GM18526 (cell line): ENCODE results near the gene FXN.

Experiments
- POLR2A ChIP-seq: IDR thresholded peaks from 3 replicates; pipeline ENCODE4 v1.6.1; 2011; ENCODE audit not compliant: insufficient read length; ENCODE audit errors: extremely low read depth

Gene FXN

DNA sequence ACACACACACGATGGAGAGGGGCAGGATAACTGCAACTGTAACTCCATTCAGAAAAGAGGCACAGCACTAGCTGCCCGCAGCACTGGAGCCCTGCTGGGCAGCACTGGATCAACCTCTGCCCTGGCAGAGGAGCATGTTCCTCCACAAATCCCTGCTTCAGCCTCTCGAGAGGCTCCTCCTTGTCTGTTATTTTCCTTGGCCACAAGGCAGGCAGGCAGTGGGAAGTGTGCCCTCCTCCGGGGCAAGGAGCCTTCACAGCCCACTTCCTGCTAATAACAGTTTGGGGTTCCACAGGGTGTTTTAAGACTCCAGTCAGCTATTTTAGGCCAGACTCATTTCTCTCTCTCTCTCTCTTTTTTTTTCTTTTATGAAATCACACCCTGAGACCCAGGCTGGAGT is 11.8 kb downstream of the FXN start:
- TF ChIP-seq POLR2A: no peak

DNA sequence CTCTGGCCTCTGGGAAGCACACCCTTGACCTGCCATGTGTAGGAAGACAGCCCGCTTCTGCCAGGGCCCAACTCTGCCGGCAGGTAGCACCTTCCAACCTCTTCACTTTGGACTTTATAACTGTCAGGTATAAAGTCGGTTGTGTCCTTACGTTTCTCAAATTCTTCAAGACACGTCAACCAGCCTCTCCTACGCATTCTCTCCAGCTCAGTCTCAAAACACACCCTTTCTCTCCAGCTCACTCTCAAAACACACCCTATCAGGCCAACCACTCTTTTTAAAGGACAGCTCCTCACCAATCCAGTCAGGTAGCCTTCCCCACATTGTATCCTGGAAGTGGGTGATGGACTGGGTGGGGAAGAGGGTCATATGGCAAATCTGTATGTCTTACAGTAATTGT is 13.5 kb downstream of the FXN start:
- TF ChIP-seq POLR2A: no peak

DNA sequence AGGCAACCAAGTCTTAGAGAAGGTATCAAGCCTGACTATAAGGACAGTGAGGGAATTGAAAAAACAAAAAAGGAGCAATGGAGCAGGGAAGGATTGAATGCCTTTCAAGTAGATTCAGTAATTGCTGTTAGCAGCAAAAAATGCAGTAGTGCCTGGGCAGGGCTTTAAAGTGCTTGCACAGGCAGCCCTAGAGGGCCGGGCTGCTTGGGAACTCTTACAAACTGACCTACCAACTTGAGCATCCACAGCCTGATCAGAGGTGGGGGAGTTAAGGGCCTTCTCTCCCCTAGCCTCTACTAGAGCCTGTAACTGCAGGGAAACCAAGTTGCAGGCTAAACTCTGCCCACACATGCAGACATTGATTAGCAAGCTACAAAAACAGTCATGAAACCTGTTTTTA is 19.4 kb downstream of the FXN start:
- TF ChIP-seq POLR2A: no peak

DNA sequence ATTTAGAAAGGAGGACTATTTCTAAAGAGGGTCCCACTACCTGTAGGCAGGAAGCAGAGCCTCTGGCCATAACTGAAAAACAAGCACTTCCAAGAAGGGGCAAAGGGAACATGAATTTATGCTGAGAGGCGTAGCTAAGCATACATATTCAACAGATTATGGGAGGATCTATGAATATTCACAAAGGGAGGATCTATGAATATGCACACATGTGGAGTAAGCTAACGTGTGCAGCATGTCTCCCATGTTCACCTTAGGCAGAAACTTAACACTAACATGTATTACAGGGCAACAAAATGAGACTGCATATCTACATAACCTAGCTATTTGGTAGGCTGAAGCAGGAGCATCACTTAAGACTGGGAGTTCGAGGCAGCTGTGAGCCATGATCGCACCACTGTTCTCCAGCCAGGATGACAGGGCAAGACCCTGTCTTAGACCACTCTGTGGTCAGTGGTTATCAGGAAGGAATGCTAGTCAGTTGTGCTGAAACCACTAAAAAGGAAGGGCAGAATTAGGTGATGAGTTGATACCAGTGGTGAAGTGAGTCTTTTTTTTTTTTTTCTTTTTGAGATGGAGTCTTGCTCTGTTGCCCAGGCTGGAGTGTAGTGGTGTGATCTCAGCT is 20.8 kb downstream of the FXN start:
- no peak for TF ChIP-seq POLR2A

DNA sequence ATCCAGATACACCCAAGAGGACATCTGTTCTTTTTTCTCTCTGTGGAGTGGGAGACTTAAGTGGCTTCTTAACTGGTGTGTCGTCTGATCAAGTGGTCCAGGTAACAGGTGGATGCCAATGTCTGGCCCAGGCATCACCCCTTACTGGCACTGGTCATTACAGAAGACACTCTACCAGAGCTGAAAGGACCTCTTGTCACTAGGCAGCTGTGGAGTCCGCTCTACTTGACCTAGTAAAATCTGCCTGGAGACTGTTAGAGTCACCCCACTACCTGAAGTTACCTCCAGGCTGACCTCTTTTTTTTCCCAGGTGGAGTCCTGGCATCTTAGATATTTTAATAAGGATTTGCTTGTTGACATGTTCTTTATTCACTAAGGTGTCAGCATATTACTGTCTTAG is 22.5 kb downstream of the FXN start:
- no peak for TF ChIP-seq POLR2A

DNA sequence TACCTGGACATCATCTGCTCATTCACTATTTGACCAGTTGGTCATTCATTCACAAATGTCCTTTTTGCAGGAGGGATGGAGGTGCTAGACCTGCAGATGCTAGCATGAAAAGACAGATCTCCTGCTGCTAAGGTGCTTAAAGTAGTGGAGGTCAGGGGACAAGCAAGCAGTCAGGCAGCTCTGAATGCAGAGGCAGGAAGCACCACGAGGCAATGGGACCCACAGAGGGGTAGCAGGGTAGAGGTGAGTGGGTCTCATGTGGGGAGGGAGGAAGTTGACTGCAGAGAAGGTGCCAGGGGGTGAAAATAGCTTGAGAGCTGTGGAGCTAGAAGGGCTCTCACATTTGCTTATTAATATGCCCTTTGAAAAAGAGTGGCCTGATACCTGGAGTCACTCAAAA is 25.2 kb downstream of the FXN start:
- no peak for TF ChIP-seq POLR2A

DNA sequence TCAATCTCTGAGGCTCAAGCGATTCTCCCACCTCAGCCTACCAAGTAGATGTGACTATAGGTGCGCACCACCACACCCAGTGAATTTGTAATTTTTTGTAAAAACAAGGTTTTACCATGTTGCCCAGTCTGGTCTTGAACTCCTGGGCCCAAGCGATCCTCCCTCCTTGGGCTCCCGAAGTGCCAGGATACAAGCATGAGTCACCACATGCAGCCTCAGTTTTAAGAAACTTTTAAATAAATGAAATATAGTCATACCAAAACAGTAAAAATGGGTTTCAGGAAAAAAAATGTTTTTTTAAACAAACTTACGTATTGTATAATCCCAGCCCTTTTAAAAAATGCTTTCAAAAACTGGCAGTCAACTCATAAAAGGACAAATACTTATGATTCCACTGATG is 26.6 kb downstream of the FXN start:
- TF ChIP-seq POLR2A: no peak

DNA sequence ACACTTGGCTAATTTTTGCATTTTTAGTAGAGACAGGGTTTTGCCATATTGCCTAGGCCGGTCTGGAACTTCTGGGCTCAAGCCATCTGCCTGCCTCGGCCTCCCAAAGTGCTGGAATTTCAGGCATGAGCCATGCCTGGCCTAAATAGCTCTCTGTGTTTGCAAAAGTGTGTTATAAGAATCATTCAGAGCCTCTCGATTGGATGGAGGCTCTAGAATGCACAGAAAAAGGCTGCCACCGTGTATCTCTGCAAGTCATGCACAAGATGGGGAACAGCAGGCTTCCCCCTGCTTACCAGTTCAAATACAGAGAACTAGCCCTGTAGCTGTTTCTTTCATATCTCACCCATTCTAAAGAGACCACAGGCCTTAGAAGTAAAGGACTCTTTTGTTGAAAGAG is 28.3 kb downstream of the FXN start:
- no peak for TF ChIP-seq POLR2A

DNA sequence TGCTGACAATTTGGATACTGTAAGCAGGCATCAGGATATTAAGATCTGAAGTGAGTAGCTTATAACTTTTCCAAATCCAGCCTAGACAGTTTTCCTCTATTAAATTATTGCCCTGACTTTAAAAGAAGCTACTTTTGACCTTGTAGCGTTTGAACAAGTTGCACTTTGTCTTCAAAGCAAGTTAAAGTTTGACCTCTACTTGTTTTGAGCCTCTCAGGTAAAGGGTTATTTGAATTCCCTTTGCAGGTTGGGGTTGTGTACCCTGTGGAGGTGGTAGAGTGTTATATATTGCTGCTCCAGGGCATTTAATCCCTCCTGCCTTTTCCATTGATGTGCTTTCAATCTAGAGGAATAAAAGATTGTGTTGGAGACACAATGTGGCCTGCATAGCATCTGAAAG is 30.1 kb downstream of the FXN start:
- no peak for TF ChIP-seq POLR2A

DNA sequence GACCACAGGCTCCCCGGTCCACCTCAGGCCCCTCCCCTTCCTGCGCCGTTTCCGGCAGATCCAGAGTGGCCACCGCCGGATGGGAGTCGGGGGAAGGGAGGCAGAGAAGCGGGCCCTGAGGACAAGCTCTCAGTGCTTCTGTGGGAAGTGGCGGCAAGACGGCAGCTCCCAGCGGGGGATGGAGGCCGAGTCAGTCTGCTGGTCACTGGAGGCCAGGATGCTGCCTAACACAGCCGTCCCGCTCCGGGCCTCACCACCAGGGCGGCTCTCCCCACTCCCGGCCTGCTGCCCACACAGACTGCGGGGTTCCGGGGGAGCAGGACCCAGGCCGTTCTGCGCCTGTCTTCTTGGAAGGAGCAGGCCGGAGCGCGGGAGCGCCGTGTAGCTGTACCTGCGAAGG is 31.4 kb downstream of the FXN start:
- TF ChIP-seq POLR2A: no peak

DNA sequence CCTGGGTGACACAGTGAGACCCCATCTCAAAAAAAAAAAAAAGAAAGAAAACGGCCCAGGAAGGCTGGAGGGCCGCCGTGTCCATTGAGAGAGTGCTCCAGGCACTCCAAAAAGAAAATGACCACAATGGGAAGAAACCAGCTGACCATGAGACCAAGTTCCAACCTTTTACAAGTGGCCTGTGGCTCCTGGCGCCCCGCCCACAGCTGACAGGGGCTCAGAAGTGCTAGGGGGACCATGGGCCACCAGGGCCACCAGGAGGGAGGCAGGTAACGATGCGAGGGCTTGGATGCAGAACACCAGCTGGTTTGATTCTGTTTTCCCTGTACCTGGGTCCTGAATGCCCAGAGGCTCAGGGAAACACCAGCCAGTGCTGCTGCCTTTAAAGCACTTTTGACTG is 34.6 kb downstream of the FXN start:
- no peak for TF ChIP-seq POLR2A

DNA sequence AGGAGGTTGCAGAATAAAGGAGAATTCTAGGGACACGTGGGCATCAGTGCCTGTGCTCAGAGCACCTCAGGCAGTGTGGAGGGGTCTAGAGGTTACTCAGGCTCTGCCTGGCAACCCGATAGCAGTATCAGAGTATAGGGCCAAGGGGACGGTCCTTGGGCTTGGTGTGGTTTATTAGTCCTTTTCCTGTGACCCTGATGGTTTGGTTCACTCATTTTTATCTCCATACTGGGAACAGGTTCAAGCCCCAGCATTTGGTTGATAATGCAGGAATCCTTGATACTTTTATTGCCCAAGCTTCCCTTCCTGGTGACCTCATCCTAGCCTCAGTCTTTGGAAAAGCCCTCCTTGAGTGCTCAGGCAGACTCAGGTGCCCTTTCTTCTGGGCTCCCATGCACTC is 35.5 kb downstream of the FXN start:
- no peak for TF ChIP-seq POLR2A

DNA sequence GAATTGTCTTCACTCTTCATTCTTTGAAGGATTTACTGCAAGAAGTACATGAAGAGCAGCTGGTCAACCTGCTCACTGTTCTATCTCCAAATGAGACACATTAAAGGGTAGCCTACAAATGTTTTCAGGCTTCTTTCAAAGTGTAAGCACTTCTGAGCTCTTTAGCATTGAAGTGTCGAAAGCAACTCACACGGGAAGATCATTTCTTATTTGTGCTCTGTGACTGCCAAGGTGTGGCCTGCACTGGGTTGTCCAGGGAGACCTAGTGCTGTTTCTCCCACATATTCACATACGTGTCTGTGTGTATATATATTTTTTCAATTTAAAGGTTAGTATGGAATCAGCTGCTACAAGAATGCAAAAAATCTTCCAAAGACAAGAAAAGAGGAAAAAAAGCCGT is 37.6 kb downstream of the FXN start:
- TF ChIP-seq POLR2A: no peak

DNA sequence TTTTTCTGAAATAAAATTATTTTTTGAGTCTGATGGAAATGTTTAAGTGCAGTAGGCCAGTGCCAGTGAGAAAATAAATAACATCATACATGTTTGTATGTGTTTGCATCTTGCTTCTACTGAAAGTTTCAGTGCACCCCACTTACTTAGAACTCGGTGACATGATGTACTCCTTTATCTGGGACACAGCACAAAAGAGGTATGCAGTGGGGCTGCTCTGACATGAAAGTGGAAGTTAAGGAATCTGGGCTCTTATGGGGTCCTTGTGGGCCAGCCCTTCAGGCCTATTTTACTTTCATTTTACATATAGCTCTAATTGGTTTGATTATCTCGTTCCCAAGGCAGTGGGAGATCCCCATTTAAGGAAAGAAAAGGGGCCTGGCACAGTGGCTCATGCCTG is 39.2 kb downstream of the FXN start:
- TF ChIP-seq POLR2A: no peak

DNA sequence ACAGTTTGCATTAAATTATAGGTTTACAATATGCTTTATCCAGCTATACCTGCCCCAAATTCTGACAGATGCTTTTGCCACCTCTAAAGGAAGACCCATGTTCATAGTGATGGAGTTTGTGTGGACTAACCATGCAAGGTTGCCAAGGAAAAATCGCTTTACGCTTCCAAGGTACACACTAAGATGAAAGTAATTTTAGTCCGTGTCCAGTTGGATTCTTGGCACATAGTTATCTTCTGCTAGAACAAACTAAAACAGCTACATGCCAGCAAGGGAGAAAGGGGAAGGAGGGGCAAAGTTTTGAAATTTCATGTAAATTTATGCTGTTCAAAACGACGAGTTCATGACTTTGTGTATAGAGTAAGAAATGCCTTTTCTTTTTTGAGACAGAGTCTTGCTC is 41.0 kb downstream of the FXN start:
- TF ChIP-seq POLR2A: no peak

DNA sequence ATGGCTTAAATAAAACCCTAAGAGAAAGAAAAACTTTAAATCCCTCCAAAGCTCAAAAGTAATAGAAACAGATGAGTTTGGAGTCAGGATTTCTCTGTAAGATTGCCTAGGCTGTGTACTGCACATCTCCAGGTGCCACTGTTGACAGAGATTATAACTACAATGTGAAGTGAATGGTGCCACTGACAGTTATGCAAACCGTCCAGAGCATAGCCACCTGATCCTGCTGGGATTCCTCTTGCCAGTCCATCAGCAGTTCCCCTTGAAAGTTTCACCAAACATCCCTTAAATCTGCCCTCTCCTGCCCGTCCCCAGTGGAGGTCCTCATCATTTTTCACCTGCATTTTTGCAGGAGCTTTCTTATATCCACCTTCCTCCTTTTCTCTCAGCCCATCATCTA is 42.5 kb downstream of the FXN start:
- no peak for TF ChIP-seq POLR2A

DNA sequence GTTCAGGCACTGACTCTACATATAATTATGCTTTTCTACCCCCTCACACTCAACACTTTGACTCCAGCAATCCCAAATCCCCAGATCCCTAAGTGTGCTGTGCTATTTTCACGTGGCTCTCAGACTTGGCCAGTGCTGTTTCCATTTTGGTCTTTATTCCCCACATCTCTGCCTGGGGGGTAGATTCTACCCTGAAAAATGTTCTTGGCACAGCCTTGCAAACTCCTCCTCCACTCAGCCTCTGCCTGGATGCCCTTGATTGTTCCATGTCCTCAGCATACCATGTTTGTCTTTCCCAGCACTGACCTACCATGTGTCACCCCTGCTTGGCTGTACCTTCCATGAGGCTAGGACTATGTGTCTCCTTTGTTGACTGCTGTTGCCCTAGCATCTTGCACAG is 43.0 kb downstream of the FXN start:
- TF ChIP-seq POLR2A: no peak

DNA sequence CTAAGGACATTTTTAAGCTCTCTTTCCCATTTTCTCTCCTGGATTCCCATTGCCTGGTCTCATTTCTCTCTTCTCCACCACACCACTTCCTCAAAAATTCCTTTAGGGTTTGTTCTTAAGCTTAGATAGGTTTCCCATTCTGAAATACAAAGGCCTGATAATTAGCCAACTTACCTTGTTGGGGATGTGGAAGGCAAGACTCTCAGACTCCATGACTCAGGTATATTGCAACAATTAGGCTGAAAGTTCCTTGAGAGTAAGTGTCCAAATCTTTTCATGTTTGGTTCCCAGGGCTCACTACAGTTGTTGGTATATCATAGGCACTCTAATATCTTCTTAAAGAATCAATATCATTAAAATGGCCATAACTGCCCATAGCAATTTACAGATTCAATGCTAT is 43.6 kb downstream of the FXN start:
- TF ChIP-seq POLR2A: no peak
